Measurements from ENCODE around the gene FBLN2. TPM values are rescaled to one million over a fixed set of nuclear protein-coding genes. Genes with fewer than 3 reads are reported as not detected.
"Not testable (repeated sequence)": the region's sequence is repeated elsewhere in the genome, so short reads cannot be mapped to it uniquely, and the experiment has no call there.

Gene FBLN2
- total RNA-seq, 2 donors from 2014 or later: not detected

DNA sequence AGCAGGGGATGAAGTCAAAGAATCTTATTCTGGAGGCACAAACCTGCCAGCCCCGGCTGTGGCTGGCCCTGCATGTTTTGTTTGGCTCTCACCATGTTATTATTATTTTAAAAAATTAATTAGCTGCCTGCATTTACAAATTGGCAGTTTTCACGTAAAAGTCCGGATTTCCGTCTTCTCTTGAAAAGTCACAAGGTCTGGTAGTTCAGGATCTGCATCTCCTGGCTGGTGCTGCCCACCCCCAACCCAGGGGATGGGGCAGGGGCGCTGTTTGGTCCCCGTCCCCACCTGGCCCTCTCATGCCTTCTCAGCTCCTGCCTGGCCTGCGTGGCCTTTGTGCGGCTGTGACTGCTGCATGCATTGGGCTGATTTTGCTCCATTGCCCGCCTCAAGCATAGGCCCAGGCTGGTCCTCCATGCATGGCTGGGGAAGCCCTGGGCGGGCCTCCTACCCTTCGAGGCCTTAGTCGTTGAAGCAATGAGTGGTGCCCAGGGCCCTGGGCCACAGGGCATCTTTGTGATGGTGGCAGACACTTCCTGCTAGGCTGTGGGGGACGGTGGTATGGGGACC, 2.0 kb downstream of the FBLN2 start:
- DNase-seq (ENCODE audit: low spot score in 2 of 2) (no peak), ATAC-seq (no peak)
- H3K9me3 Mint-ChIP-seq: no peaks in the 10 kb centered on the region
- H3K36me3 Mint-ChIP-seq: peaks cover 0 to 5% of the 10 kb centered on the region in 2 donors
- no peak overlapping the region for H3K27ac Mint-ChIP-seq

GRCh38 chr3:13552857-13553652, 4.1 kb downstream of the FBLN2 start:
- Mint-ChIP-seq H3K36me3 (peaks cover 0 to 5% of the 10 kb centered on the region in 2 donors), H3K9me3 (no peaks in the 10 kb centered on the region), H3K27ac (no peak overlapping the region)
- no peak for ATAC-seq
- DNase-seq (ENCODE audit: low spot score in 2 of 2): no peak

DNA sequence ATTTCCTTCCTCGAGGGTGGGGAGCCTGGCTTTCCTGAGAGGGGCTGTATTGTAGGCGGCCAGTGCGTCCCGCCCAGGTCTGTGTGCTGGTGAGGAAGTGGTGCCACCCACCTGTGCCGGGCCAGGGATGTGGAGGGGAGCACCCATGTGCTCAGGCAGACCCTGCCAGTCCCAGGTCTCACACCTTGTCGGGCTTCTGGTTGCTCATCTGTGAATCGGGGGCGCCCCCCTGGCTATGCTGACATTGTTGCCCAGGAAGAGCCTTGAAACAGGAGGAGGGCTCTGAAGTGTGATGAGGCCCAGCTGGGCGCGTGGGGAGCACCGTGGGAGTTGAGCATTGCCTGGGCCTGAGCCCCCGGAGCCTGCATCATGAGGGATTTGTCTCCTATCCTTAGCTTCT, 4.8 kb downstream of the FBLN2 start:
- Mint-ChIP-seq H3K9me3 (no peaks in the 10 kb centered on the region), H3K27ac (no peak overlapping the region), H3K36me3 (peaks cover 0 to 5% of the 10 kb centered on the region in 2 donors)
- ATAC-seq (no peak), DNase-seq (ENCODE audit: low spot score in 2 of 2) (no peak)

DNA sequence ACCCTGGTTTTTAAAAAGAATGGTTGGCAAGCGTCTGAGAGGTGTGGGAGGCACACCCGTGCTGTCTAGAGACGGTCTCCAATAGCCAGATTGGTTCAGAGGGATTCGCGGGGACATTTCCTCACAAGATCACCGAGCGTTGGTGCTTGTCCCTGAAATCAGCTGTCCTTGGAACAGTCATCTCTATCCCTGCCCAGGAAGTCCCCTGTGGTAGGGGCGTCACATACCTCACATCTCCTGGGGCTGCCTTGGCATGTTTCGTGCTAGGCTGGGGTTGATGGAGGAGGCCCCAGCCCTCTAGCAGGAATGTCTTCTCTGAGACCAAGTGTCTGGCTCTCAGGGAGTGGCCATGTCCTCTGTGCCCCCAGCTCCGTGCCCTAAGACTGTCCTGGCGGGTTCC, 6.8 kb downstream of the FBLN2 start:
- DNase-seq (ENCODE audit: low spot score in 2 of 2) (no peak), ATAC-seq (no peak)
- no peaks in the 10 kb centered on the region for H3K9me3 Mint-ChIP-seq
- no peaks in the 10 kb centered on the region for H3K36me3 Mint-ChIP-seq
- H3K27ac Mint-ChIP-seq: no peak overlapping the region

DNA sequence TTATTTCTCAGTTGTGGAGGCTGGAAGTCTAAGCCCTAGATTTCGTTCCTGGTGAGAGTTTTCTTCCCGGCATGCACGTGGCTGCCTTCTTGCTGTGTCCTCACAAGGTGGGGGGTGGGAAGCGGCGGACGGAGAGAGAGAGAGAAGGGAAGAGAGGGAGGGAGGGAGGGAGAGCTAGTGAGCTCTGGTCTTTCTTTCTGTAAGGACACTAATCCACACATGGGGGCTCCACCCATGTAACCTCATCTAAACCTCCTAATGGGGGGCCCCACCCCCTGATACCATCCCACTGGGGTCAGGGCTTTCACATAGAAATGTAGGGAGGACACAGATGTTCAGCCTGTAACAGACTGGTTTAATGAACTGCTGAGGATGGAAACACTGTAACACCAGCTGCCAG, 7.3 kb downstream of the FBLN2 start:
- no peak overlapping the region for H3K27ac Mint-ChIP-seq
- DNase-seq (ENCODE audit: low spot score in 2 of 2): no peak
- H3K36me3 Mint-ChIP-seq: no peaks in the 10 kb centered on the region
- no peak for ATAC-seq
- no peaks in the 10 kb centered on the region for H3K9me3 Mint-ChIP-seq

DNA sequence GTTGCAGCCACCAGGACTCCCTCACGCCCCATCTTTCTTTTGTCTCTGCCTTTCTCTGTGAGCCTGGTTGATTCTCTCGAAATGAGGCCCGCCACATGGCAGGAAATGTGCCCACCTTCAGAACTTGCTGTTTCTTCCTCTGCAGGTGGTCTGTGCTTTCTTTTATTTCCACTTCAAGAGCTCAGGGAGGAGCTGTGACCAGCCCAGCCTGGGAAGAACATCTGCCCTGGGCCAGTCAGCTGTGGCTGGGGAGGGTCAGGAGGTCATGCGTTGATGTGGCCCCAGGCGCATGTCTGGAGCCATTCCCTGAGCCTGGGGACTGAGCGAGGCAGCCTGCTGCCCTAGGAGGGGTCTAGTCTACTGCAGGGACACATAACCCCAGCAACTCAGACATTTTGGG, 8.0 kb downstream of the FBLN2 start:
- Mint-ChIP-seq H3K9me3 (no peaks in the 10 kb centered on the region), H3K36me3 (no peaks in the 10 kb centered on the region), H3K27ac (no peak overlapping the region)
- DNase-seq (ENCODE audit: low spot score in 2 of 2) (no peak), ATAC-seq (no peak)

GRCh38 chr3:13557417-13557816, 8.5 kb downstream of the FBLN2 start:
- DNase-seq (ENCODE audit: low spot score in 2 of 2): no peak
- Mint-ChIP-seq H3K9me3 (no peaks in the 10 kb centered on the region), H3K36me3 (no peaks in the 10 kb centered on the region), H3K27ac (no peak overlapping the region)
- ATAC-seq: no peak

DNA sequence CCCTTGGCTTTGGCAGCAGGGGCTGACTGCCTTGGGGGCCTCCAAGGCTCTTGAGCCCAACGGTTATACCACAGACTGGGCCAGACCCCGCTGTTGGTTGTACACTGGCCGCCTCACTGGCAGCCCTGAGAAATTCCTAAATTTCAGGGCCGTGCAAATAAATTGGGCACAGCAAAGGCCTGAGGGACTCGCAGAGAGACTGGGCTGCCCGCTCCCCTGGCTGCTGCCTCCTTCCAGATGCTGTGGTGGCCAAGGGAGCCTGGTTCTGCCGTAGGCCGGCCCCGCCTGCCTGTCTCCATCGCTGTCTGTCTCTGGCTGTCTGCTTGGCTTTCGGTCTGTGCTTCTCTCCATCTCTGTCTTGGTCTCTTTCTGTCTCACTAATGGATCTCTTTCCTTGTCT, 9.0 kb downstream of the FBLN2 start:
- Mint-ChIP-seq H3K9me3 (no peaks in the 10 kb centered on the region), H3K27ac (no peak overlapping the region), H3K36me3 (no peaks in the 10 kb centered on the region)
- DNase-seq (ENCODE audit: low spot score in 2 of 2) (no peak), ATAC-seq (no peak)

DNA sequence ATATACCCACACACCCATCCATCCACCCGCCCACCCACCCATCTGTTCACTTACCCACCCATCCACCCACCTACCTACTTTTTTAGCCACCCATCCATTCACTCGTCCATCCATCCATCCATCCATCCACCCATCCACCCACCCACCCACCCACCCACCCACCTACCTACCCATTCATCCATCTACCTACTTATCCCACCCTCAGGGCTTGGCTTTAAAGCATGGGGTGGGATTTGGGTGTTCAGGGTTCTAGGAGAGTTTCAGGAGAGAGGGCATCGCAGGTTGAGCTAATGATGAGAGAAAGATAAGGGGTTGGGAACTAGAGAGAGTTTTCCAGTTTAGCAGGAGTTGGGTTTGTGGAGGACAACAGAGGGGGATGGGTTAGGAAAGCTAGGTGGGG, 9.7 kb downstream of the FBLN2 start:
- no peak for ATAC-seq
- DNase-seq (ENCODE audit: low spot score in 2 of 2): no peak
- no peak overlapping the region for H3K27ac Mint-ChIP-seq
- no peaks in the 10 kb centered on the region for H3K9me3 Mint-ChIP-seq
- no peaks in the 10 kb centered on the region for H3K36me3 Mint-ChIP-seq

DNA sequence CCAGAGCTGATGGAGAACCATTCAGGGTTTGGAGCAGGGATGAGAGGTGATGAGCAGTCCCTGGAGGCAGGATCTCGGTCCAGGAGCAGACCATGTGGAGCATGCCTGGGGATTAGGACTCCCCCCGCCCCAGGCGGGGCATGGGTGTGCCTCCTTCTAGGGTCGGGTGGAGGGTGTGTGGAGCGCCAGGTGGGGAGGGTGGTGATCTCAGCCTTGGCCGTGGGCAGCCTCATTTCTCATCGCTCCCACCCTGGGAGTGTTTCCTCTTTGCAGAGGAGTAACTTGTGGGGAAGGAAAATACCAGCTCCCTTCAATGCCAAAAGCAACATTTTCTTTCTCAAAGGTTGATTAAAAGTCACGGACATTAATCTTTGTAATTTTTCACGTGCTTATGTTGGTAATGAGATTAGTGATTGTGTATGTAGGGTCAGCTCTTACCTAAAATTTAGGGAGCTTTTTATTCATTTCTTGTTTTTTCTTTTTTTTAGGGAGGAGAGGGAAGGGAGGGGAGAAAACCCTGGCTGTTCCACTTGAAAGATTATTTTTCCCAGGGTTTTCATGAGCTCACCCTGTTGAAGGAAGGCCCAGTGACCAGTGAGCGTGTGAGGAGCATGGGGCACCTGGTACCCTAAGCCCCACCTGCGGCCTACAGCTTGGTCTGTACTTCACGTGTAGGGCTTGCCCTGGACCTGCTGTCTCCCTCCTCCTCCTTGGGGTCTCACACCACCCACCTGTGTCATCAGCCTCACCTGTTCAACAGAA, 11.0 kb downstream of the FBLN2 start:
- ATAC-seq (no peak), DNase-seq (ENCODE audit: low spot score in 2 of 2) (no peak)
- H3K36me3 Mint-ChIP-seq: no peaks in the 10 kb centered on the region
- no peak overlapping the region for H3K27ac Mint-ChIP-seq
- no peaks in the 10 kb centered on the region for H3K9me3 Mint-ChIP-seq

GRCh38 chr3:13561376-13561775, 12.5 kb downstream of the FBLN2 start:
- no peak for ATAC-seq
- Mint-ChIP-seq H3K27ac (no peak overlapping the region), H3K36me3 (no peaks in the 10 kb centered on the region), H3K9me3 (no peaks in the 10 kb centered on the region)
- DNase-seq (ENCODE audit: low spot score in 2 of 2): no peak

GRCh38 chr3:13561967-13562366, 13.0 kb downstream of the FBLN2 start:
- no peaks in the 10 kb centered on the region for H3K36me3 Mint-ChIP-seq
- no peak overlapping the region for H3K27ac Mint-ChIP-seq
- H3K9me3 Mint-ChIP-seq: no peaks in the 10 kb centered on the region
- DNase-seq (ENCODE audit: low spot score in 2 of 2) (no peak), ATAC-seq (no peak)

- H3K36me3 Mint-ChIP-seq; ATAC-seq; DNase-seq (ENCODE audit: low spot score in 2 of 2); H3K27ac Mint-ChIP-seq; H3K9me3 Mint-ChIP-seq: not testable (repeated sequence)
These were observed 13.5 kb downstream of the FBLN2 start for GRCh38 chr3:13562421-13562820.

- H3K27ac Mint-ChIP-seq: peak overlapping the region in 1 of 2 donors; percentile 44
- no peak for DNase-seq (ENCODE audit: low spot score in 2 of 2)
- H3K9me3 Mint-ChIP-seq: no peaks in the 10 kb centered on the region
- no peak for ATAC-seq
- H3K36me3 Mint-ChIP-seq: no peaks in the 10 kb centered on the region
These were observed 14.4 kb downstream of the FBLN2 start for GRCh38 chr3:13563321-13563720.

DNA sequence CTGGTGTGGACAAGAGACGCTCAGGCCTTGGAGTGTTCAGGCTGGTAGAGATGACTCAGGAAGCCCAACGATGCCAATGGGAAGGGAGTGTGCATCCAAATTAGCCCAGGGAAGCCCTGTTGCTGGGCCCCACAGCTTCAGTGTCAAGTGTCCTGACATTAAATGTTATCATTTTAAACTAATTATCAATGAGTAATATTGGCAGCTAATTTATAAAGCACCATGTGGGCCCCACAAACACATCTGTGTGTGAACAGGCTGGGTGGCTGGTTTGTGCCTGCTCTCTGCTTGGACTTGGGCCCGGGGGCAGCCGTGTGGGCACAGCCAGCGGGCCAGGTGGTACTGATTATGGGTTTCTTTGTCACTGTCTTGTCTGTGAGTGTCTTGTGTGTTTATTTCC, 15.0 kb downstream of the FBLN2 start:
- no peaks in the 10 kb centered on the region for H3K36me3 Mint-ChIP-seq
- DNase-seq (ENCODE audit: low spot score in 2 of 2) (no peak), ATAC-seq (no peak)
- no peak overlapping the region for H3K27ac Mint-ChIP-seq
- H3K9me3 Mint-ChIP-seq: no peaks in the 10 kb centered on the region

GRCh38 chr3:13564751-13565560, 16.0 kb downstream of the FBLN2 start:
- no peaks in the 10 kb centered on the region for H3K9me3 Mint-ChIP-seq
- H3K36me3 Mint-ChIP-seq: no peaks in the 10 kb centered on the region
- no peak for DNase-seq (ENCODE audit: low spot score in 2 of 2)
- ATAC-seq: peak in 1 of 2 donors; percentile 53
- no peak overlapping the region for H3K27ac Mint-ChIP-seq
